Activated T-cell treated with anti-CD3 and anti-CD28 coated beads for 4 hours (primary cell): ENCODE results near the gene NEK7.
"Not testable (repeated sequence)": the region's sequence is repeated elsewhere in the genome, so short reads cannot be mapped to it uniquely, and the experiment has no call there.

ENCODE experiments used
- DNase-seq: peaks from one replicate; pipeline ENCODE4 v3.0.0-alpha.2; 2020

Gene NEK7

GRCh38 chr1:198173832-198174231, 17.0 kb downstream of the NEK7 start:
- DNase-seq, result no peak

GRCh38 chr1:198174297-198174696, 17.5 kb downstream of the NEK7 start:
- no peak for DNase-seq

- DNase-seq, result no peak
Measured at GRCh38 chr1:198175423-198176170, 18.8 kb downstream of the NEK7 start.

GRCh38 chr1:198176179-198176578, 19.4 kb downstream of the NEK7 start:
- no peak for DNase-seq

GRCh38 chr1:198177546-198177945, 20.7 kb downstream of the NEK7 start:
- no peak for DNase-seq

GRCh38 chr1:198178615-198179014, 21.8 kb downstream of the NEK7 start:
- DNase-seq, result no peak

- no peak for DNase-seq
Measured at GRCh38 chr1:198179556-198179981, 22.8 kb downstream of the NEK7 start.

GRCh38 chr1:198183605-198184004, 26.8 kb downstream of the NEK7 start:
- no peak for DNase-seq

- DNase-seq, result no peak
Measured at GRCh38 chr1:198184516-198184915, 27.7 kb downstream of the NEK7 start.

GRCh38 chr1:198185146-198185545, 28.3 kb downstream of the NEK7 start:
- no peak for DNase-seq

- no peak for DNase-seq
Measured at GRCh38 chr1:198185759-198186158, 29.0 kb downstream of the NEK7 start.

- no peak for DNase-seq
Measured at GRCh38 chr1:198186916-198187580, 30.2 kb downstream of the NEK7 start.

GRCh38 chr1:198187973-198188588, 31.3 kb downstream of the NEK7 start:
- no peak for DNase-seq

- DNase-seq, result no peak
Measured at GRCh38 chr1:198191117-198191516, 34.3 kb downstream of the NEK7 start.

- not testable (repeated sequence) for DNase-seq
Measured at GRCh38 chr1:198193871-198194270, 37.1 kb downstream of the NEK7 start.

- DNase-seq, result no peak
Measured at GRCh38 chr1:198196630-198197029, 39.8 kb downstream of the NEK7 start.

- DNase-seq, result no peak
Measured at GRCh38 chr1:198197285-198197684, 40.5 kb downstream of the NEK7 start.

- DNase-seq, result no peak
Measured at GRCh38 chr1:198199105-198199504, 42.3 kb downstream of the NEK7 start.

GRCh38 chr1:198201956-198202784, 45.4 kb downstream of the NEK7 start:
- DNase-seq, result no peak

GRCh38 chr1:198203434-198203833, 46.6 kb downstream of the NEK7 start:
- no peak for DNase-seq

- DNase-seq, result no peak
Measured at GRCh38 chr1:198205016-198205684, 48.4 kb downstream of the NEK7 start.

GRCh38 chr1:198206292-198206691, 49.5 kb downstream of the NEK7 start:
- DNase-seq, result no peak

- no peak for DNase-seq
Measured at GRCh38 chr1:198211696-198212095, 54.9 kb downstream of the NEK7 start.
